Vagina (tissue), 2 donors: ENCODE results near the gene CPSF4L.

Experiments
- CTCF ChIP-seq, 3 experiments: fragments of 450-650 bp in 2 of 3; fragments of 200-600 bp in 1 of 3; sonication (generic) in 1 of 3; IDR thresholded peaks; one replicate each; pipeline ENCODE4 v1.5.1; 2017 to 2019; ENCODE audit warnings: antibody characterized with exemption in 3 of 3, mild to moderate bottlenecking in 2 of 3, moderate library complexity in 2 of 3
- POLR2A ChIP-seq, 2 donors: fragments of 450-650 bp; IDR thresholded peaks; one replicate each; pipeline ENCODE4 v1.6.1; 2017; ENCODE audit warnings: antibody characterized with exemption in 2 of 2, mild to moderate bottlenecking in 2 of 2, moderate library complexity in 2 of 2
- POLR2AphosphoS5 ChIP-seq, 2 donors: sonication (generic); formaldehyde crosslinking; IDR thresholded peaks; one replicate each; pipeline ENCODE4 v1.9.0; 2017; ENCODE audit warnings: antibody characterized with exemption in 2 of 2, mild to moderate bottlenecking in 2 of 2, low read depth in 1 of 2; ENCODE audit not compliant: insufficient read depth in 1 of 2

- TF ChIP-seq CTCF (IDR thresholded peaks at IDR 0.05) (no peak), POLR2A (IDR thresholded peaks at IDR 0.05) (no peak), POLR2AphosphoS5 (IDR thresholded peaks at IDR 0.05; ENCODE audit: insufficient read depth in 1 of 2, low read depth in 1 of 2) (no peak)
Measured at GRCh38 chr17:73297934-73298861, 36.5 kb upstream of the CPSF4L start.
